HG03175 (cell line): ENCODE results near the gene FOXJ3.

Experiments used
- ATAC-seq: cut with Tn5 transposase; IDR thresholded peaks from one replicate; pipeline ENCODE4 v1.9.1; 2021; ENCODE audit warnings: mild to moderate bottlenecking, moderate library complexity; ENCODE audit not compliant: unreplicated experiment

Gene FOXJ3

GRCh38 chr1:42335050-42335808, at the start of gene FOXJ3:
TSS of gene FOXJ3 (minus strand) at chr1:42335235. CDS start at chr1:42311093, 24,142 bp downstream.
- ATAC-seq: peak; percentile 83

DNA sequence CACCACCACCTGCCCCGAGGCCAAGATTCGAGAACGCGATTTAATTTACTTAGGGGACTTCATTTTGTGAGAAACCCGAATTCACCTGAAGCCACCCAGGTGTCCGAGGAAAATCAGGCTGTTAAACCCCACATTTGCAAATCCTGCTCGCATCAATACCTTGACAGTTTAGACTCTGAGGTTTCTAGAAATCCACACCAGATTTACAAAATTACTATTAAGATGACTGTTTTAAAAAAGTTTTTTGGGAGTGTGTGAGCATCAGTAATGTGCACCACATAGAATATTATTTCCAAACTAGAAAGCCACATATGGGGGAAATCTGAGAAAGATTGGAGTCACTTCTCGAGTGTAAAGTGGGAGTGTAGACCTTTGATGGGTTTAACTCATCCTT, 46.2 kb upstream of the FOXJ3 start:
- ATAC-seq: no peak

- ATAC-seq: peak; percentile 81
Measured at GRCh38 chr1:42380586-42381279, 45.7 kb upstream of the FOXJ3 start, which contains the start of gene RIMKLA. TSS of gene RIMKLA (plus strand) at chr1:42380792. CDS start at chr1:42380935, 143 bp downstream.

DNA sequence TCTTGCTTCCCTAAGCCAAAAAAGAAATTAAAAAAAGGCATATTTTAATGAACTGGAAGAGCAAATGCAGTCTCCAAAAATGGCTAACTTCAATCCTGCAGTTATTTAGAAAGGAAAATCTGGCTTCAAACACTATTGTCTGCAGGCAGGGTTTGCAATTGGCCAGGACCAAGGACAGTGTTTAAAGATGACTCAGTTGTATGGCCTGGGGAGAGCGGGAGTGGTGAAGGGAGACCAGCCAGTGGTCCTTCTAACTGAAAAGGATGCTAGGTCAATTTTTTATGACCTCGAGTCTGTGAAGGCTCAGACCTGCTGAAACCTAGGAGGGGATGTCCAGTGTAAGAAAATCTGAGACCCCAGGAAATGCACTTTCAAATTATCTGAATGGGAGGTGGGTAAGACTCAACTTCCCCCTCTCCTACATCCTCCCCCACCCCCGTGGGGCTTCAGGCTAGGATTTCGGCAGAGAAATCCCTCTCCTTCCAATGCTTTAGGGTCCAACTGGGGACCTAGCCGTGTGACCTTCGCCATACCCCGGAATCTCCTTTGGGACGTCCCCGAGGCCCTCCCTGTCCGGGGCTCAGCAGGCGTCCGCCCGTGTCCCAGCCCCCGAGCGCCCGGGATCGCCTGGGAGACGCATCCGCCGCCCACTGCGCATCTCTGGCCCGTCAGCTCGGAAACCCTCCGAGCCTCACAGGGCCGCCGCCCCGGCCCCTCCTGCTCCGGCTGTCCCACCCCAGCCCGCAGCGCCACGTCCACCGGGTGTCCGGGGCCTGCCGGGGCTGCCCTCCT, 45.0 kb upstream of the FOXJ3 start:
- ATAC-seq: peak; percentile 41

GRCh38 chr1:42372796-42373195, 37.8 kb upstream of the FOXJ3 start:
- ATAC-seq: no peak

DNA sequence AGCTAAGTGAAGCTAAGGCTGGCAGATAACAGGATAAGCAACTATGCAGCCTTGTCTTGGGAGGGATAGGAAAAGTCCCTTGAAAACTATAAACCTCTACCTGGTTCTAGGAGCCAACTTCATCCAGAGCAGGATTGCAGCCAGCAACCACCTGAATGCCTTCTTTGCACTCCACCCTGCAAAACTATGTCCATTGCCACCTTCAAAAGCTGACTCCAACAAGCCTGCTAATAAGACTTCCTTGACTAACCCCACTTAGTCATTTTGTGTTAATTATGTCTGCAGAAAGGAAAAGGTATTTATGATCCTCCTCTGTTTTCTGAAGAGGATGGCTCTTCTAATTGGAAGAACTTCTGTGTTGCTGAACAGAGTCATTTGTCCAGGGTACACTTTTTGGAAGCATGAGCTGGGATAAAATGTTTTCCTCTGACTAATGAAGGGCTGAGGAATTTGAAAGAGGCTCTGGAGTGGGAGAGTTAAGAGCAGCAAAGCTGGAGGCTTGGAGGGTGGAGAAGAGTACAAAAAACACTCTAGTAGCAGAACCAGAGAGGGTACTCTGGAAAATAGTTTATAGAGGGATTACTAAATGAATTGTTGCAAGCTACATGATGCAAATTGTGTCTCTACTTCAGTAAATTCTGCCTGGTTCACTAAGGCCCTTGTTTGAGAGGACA, 36.0 kb upstream of the FOXJ3 start:
- no peak for ATAC-seq

DNA sequence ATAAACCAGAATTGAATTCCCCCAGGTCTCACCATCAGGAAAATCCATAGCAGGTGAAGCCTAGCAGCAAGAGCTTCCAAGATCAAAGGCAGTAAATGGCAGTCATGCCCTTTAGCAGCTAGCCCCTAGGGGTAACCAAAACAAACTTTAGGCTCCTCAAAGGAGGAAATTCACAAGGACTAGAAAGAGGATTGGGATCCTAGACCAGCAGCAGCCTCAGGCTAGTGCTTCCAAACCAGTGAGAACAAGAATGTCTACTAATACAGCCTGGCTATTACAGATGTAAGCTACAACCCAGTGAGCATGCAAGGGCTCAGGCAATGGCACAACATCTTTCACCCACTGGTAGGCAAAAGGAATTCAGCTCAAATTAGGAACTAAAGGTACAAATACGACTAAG, 34.4 kb upstream of the FOXJ3 start:
- no peak for ATAC-seq

DNA sequence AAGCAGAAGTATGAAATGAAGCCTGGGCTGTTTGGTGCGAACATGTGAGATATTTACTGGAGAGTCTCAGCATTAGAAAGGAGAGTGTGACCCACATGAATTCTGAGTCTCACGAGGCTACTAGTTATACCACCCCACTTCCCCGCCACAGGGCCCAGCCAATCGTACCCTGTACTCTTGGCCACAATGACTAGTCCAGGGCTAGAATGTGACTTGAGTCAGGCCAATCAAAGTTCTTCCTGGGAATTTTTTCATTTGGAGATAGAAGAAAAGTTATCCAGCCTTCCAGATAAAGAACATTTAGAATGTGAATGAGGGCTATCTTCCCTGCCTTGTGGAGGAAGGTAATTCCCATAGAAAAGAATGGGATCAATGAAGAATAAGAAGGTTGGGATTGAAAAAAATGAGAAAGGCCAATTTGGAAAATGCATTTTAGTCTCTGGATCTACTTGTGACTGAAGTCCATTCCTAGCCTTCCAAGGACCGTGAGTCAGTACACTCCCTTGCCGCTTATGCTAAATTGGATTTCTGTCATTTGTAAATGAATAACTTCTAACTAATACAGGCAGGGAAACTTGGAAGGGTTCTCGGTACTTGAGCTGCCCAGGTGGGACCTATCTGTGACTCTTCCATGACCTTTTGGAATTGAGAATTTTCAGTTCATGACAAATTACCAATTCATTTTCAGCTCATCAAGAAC, 33.2 kb upstream of the FOXJ3 start:
- no peak for ATAC-seq

DNA sequence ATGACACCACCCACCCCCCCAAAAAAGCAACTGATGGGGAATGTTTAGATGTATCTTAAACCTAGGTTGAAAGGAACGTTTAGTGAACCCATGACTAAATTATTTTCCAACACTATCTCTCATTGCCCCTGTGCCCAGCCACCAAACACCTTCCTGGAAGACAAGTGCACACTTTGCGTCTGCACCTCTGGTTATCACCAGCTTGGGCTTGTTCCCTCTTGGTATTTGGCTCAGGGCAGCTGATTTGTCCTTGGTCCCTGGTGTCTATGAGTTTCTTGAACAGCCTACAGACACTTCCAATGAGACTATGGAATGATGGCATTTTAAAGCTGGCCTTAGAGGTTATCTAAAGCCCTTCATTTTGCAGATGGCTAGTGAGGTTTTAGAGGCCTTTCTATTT, 30.1 kb upstream of the FOXJ3 start:
- ATAC-seq: no peak

DNA sequence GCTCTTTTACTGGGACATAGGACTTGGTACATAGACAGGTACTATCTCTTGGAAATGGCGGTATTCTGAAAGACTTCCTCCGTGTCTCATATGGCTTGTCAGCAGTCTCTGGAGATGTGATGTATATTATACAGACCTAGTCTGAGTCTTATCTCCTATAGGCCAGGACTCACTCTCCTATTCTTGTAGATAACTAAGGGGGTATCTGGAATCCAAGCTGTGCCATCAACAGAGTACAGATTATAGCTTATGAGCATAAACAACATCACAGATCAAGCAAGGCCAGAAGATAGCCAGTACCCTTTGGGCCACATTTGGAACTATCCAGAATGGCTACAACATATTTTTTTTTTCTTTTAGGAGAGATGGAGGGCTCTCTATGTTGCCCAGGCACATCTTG, 29.5 kb upstream of the FOXJ3 start:
- ATAC-seq: no peak

- no peak for ATAC-seq
Measured at GRCh38 chr1:42364089-42364488, 29.1 kb upstream of the FOXJ3 start.

GRCh38 chr1:42359466-42359865, 24.4 kb upstream of the FOXJ3 start:
- ATAC-seq: no peak

- ATAC-seq: no peak
Measured at GRCh38 chr1:42358791-42359190, 23.8 kb upstream of the FOXJ3 start.

GRCh38 chr1:42350086-42350485, 15.1 kb upstream of the FOXJ3 start:
- no peak for ATAC-seq

DNA sequence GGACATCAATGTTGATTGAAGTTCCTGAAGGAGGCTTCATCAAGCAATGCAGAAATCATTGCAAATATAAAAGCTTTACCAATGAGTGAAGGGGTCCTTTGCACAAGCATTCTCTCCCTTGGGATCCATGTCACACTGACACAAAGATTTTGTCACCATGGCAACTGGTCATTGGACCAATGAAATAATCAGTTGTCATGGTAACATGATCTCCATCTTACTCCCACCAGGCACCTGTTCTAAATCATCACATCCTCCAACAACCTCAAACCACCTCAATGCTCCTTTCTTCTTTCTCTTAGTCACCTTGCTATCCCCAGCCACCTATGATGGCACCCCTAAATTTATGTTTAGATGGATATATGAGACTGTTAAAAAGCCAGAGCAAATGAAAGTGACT, 13.5 kb upstream of the FOXJ3 start:
- no peak for ATAC-seq

DNA sequence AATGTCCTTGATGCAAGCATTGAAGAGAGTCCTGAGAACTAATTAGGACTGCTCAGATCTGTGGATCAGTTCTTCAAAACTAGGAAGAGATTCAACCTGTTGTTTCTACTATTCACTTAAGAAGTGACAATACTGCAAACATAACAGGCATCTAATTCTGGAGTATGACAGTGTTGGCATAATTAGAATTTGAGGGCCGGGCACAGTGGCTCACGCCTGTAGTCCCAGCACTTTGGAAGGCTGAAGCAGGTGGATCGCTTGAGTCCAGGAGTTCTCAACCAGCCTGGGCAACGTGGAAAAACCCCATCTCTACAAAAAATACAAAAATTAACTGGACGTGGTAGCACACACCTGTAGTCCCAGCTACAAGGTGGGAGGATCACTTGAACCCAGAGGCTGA, 8.0 kb upstream of the FOXJ3 start:
- ATAC-seq: no peak

GRCh38 chr1:42340901-42341300, 5.9 kb upstream of the FOXJ3 start:
- ATAC-seq: no peak

DNA sequence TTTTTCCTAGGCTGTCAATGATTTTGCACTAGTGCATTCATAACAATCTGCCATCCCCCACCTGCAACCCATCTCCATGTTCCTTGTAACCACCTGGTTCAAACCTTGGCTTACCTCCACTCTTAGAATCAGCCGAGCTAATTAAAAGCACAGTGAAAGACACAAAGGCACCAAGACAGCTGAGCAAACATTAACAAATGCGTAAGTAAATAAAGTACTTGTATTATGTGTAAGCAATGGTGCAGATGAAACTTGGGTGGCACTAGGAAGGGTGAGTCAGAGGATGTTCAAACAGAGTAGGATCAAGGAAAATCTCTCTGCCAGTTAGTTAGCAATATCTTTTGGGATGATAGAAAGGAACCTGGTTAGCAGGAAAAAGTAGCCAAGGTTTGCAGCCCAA, 5.1 kb upstream of the FOXJ3 start:
- ATAC-seq: no peak

DNA sequence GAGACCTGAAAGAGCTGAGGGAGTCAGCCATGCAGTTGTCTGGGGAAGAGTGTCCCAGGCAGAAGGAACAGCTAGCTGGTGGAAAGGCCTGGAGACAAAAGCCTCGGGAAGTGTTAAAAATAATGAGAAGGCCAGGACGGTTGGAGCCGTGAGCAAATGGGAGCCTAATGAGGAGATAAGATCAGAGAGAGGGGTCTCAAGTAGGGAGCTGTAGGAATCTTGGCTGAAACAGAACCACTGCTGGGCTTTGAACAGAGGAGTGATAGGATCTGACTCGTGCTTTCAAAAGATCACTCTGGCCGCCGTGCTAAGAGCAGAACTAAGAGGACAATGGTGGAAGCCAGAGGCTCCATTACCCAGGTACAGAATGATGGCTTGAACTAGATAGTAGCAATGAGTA, 1.9 kb upstream of the FOXJ3 start:
- no peak for ATAC-seq

- no peak for ATAC-seq
Measured at GRCh38 chr1:42335809-42336518, 929 bp upstream of the FOXJ3 start.
